Choroid plexus epithelial cell (primary cell): ENCODE measurements around the gene DNAL4.

Source experiments
- DNase-seq: peaks from one replicate; pipeline ENCODE4 v3.0.0-alpha.2; 2010; ENCODE audit warnings: low read depth
- H3K4me3 ChIP-seq: 2 replicates; pipeline ENCODE4 v1.5.1; 2011; ENCODE audit warnings: low read depth, mild to moderate bottlenecking, control low read depth, low read length, moderate library complexity
- TF ChIP-seq, protein P1 (sequence below): conservative IDR thresholded peaks from 2 replicates; pipeline ENCODE4 v1.5.1; 2011; ENCODE audit warnings: low read depth, mild to moderate bottlenecking, control low read depth, inconsistent platforms, low read length, moderate library complexity

Gene DNAL4, protein sequence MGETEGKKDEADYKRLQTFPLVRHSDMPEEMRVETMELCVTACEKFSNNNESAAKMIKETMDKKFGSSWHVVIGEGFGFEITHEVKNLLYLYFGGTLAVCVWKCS

DNA sequence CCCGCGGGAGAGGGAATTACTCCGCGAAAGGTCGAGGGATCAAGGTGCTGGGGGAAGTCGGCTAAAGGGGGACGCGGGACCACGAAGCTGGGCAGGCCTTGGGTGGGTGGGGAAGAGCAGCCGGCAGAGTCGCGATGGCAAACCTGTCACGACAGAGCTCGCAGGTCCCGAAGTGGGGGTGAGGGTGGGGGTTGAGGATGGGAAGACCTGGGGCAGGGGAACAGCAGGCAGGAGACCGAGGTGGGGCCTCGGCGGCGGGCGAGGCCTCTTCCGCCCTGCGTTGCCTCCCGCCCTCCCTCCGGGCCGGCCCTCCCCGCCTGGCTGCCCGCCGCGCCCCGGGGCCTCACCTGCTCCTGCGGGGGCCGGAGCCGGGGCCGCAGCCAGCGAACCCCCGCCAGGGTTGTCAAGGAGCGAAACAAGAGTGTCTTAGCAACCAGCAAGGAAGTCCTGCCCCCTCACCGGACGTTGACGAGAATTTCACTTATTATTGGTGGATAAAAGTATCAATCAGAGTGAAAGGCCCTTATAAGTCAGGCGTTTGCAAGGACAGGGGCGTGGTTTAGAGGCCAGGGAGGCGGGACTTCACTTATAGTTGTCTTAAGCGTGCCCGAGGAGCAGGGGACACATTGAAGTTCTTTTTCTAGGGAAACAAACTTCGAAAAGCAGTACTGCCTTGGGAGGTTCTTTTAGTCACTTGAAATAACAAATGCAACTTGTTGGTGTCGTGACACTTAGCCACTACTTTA, at the start of gene DNAL4:
Gene DNAL4, minus strand, starts transcription at position 423 of the 746 bp plus-strand sequence. CDS start 11,412 bp downstream, outside the sequence.
- TF ChIP-seq, protein P1, sequence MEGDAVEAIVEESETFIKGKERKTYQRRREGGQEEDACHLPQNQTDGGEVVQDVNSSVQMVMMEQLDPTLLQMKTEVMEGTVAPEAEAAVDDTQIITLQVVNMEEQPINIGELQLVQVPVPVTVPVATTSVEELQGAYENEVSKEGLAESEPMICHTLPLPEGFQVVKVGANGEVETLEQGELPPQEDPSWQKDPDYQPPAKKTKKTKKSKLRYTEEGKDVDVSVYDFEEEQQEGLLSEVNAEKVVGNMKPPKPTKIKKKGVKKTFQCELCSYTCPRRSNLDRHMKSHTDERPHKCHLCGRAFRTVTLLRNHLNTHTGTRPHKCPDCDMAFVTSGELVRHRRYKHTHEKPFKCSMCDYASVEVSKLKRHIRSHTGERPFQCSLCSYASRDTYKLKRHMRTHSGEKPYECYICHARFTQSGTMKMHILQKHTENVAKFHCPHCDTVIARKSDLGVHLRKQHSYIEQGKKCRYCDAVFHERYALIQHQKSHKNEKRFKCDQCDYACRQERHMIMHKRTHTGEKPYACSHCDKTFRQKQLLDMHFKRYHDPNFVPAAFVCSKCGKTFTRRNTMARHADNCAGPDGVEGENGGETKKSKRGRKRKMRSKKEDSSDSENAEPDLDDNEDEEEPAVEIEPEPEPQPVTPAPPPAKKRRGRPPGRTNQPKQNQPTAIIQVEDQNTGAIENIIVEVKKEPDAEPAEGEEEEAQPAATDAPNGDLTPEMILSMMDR = no peak
- DNase-seq = peak; percentile 99
- peak within 1 kb of the TSS; percentile 65 for H3K4me3 ChIP-seq

DNA sequence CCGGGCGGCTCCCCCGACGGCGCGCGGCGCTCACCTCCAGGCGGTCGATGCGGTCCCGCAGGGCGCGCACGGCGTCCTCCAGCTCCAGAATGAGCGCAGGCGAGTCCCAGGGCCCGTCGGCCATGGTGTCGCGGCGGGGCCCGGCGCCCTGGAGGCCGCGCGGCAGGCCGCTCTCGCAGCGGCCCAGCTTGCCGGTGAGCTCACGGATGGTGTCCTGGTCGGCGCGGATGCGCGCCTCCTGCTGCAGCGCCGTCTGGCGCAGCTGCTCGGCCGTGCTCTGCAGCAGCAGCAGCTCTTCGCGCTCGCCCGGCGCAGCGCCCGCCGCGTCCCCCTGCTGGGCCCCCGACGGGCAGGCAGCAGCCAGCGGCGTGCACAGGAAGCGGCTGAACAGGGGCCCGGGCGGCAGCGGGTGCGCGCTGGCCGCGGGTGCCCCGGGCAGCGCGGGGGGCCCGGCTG, 49.3 kb upstream of the DNAL4 start:
- DNase-seq = peak; percentile 79
- peak overlapping the region; percentile 8 for H3K4me3 ChIP-seq

DNA sequence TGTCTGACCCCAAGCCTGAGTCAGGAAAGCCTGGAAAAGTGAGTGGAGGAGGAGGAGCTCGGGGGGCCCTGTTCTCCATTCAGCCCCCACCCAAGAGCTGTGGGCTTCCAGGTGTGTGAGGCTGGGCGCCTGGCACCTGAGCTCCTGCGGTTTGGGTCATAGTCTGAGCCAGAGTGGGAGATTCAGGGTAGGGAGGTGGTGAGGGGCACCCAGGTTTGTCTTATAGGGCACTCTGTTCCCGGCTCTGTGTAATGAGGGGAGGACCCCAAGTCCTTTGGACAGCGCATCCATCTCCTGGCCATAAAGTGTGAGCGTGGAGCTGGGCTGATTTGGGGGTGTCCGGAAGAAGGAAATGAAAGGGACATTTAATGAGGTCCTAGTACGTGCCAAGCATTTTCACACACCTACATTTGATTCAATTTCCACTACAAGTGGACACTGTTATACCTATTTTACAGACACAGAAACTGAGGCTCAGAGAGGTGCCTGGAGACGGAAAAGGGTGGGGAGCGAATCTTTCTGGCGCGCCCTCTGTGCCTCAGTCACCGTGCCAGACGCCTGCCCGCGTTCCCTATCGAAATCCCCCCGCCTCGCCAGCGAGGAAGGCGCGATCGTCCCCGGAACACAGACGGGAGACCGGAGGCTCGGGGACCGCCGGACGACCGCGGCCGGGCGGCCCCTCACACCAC, 48.7 kb upstream of the DNAL4 start:
- TF ChIP-seq, protein P1 = no peak
- no peak for DNase-seq
- no peak overlapping the region for H3K4me3 ChIP-seq

More for the DNA sequence above, 49.3 kb upstream of the DNAL4 start:
- TF ChIP-seq, protein P1 = peak; percentile 41

DNA sequence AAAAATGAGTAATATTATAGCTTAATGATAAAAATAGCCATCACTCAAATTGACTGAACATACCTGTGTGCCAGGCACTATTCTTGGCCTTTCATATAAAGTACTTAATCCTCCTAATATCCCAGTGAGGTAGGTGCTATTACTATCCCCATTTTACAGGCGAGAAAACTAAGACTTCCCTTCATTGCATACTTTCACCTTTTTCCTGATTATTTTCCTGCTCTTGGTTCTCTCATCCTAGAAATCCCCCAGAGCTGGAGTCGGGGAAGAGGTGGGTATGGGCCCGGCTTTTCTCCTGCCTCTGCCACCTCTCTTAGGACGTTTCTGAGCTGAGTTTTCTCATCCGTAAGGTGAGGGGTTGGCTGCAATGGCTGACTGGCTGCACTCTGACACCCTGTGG, 47.7 kb upstream of the DNAL4 start:
- no peak for DNase-seq
- no peak overlapping the region for H3K4me3 ChIP-seq
- TF ChIP-seq, protein P1 = no peak

DNA sequence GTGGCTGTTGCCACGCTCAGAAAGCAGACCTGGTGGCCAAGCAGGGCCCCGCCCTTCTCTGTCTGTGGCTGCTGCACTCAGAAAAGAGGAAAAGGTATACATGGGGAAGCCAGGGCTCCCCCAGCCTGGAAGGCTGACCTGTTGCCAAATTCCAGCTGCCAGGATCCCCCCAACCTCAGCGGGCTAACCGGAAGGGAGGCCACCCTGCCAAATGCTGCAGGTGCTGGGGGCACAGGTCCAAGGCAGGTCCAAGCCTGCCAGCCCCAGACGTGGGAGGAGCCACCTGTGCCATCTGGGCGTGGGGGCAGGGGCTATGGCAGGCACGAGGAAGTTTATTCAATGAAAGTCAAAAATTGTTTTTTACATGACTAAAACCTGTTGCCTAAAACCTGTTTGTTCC, 47.3 kb upstream of the DNAL4 start:
- TF ChIP-seq, protein P1 = no peak
- no peak for DNase-seq
- H3K4me3 ChIP-seq = no peak overlapping the region

DNA sequence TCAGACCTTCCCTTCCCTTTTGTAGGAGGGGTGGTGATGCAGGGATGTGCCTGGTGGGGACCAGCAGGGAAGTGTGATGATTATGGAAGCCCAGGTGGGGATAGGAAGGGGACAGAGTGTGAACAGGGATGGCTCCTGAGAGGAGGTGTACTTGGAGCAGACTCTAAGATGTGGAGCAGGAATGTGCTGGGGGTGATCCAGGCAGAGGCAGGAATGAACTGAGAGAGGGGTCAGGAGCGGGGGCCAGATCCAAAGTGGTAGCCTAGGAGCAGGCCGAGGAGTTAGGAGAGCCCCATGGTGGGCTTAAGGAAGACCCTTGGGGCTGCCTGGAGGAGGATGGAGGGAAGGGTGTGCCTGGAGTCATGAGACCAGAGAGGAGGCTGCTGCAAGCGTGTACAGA, 46.2 kb upstream of the DNAL4 start:
- TF ChIP-seq, protein P1 = no peak
- H3K4me3 ChIP-seq = no peak overlapping the region
- DNase-seq = no peak
